ENCODE data around the gene SLC35E1.
A peak's percentile ranks its signal among the peaks of the same experiment; 100 is the strongest.
"Not testable (repeated sequence)": the region's sequence is repeated elsewhere in the genome, so short reads cannot be mapped to it uniquely, and the experiment has no call there.

The SLC35E1 gene

DNA sequence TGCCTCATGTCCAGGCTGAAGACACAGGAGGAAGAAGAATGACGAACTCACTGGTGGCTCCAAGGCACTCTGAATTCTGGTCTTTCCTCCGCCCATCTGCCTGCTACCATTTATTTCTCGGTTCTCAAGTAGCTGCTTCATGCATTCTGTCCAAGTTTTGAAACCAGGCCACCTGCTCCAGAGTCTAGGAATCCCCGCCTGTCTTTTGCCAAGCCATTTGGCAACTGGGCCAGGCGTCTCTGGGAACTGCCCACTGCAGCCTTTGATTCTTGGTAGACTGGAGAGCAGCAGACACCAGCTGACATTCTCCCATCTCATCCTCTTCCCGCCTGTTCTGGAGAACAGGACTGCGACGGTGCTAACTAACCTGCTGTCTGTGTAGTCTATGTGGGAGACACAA, 10.8 kb downstream of the SLC35E1 start:
- TF ChIP-seq, protein P1, sequence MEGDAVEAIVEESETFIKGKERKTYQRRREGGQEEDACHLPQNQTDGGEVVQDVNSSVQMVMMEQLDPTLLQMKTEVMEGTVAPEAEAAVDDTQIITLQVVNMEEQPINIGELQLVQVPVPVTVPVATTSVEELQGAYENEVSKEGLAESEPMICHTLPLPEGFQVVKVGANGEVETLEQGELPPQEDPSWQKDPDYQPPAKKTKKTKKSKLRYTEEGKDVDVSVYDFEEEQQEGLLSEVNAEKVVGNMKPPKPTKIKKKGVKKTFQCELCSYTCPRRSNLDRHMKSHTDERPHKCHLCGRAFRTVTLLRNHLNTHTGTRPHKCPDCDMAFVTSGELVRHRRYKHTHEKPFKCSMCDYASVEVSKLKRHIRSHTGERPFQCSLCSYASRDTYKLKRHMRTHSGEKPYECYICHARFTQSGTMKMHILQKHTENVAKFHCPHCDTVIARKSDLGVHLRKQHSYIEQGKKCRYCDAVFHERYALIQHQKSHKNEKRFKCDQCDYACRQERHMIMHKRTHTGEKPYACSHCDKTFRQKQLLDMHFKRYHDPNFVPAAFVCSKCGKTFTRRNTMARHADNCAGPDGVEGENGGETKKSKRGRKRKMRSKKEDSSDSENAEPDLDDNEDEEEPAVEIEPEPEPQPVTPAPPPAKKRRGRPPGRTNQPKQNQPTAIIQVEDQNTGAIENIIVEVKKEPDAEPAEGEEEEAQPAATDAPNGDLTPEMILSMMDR (conservative IDR thresholded peaks at IDR 0.05): no peak
- TF ChIP-seq ZFX (IDR thresholded peaks at IDR 0.05): no peak
- H3K27ac ChIP-seq: no peak overlapping the region

DNA sequence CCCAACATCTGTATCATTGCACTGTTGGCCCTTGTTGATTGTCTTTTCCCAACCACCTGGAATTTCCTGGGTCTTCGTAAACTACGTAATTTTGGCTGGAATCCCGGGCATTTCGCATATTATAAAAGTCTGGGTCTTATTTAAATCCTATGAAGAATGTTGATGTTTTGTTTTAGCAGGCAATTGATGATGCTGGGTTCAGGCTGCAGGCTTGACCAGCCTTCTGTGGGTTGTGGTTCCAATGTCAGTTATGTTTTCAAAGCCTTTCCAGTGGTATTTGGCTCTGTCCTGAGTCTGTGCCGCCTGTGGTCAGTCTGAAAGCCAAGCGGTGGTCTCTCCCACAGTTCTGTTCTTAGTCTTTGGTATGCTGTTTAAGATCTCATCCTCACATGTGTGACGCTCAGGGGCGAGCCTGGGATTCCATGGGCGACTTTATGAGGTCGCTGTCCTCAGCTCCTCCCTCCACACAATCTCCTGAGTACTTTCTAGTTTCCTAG, 12.4 kb downstream of the SLC35E1 start:
- no peak for TF ChIP-seq ZFX (IDR thresholded peaks at IDR 0.05)
- TF ChIP-seq, protein P1 (conservative IDR thresholded peaks at IDR 0.05): no peak
- H3K27ac ChIP-seq: no peak overlapping the region

DNA sequence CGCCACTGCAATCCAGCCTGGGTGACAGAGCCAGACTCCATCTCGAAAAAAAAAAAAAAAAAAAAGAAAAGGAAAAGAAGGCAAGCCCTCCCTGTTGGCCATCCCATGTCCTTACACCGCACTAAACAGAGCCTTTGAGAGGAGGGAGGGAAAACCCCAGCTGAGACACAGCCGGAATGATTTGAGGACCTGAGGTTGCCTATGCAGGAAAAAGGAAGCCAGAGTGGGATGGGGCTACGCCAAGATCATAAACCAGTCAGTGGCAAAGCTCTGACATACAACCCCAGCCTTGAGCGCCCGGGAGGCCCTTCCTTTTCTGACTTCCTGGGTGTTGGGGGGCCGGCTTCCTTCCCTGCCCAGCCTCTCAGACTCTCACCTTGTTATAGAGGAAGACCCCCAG, 17.4 kb downstream of the SLC35E1 start:
- no peak overlapping the region for H3K27ac ChIP-seq
- no peak for TF ChIP-seq ZFX (IDR thresholded peaks at IDR 0.05)
- TF ChIP-seq, protein P1 (conservative IDR thresholded peaks at IDR 0.05): no peak

DNA sequence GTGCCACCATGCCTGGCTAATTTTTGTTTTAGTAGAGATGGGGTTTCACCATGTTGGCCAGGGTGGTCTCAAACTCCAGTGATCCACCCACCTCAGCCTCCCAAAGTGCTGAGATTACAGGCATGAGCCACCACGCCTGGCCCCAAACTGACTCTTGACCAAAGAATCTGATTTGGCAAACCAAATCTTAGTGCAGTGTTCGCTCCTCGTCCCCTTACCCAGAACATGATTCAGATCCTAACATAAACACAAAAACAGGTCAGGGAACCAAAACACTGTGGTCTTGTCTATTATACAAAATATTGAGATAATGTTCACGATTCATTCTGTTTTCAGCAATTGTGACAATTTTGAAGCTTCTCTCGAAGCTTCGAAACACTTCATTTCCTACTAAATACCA, 20.3 kb downstream of the SLC35E1 start:
- not testable (repeated sequence) for H3K27ac ChIP-seq

DNA sequence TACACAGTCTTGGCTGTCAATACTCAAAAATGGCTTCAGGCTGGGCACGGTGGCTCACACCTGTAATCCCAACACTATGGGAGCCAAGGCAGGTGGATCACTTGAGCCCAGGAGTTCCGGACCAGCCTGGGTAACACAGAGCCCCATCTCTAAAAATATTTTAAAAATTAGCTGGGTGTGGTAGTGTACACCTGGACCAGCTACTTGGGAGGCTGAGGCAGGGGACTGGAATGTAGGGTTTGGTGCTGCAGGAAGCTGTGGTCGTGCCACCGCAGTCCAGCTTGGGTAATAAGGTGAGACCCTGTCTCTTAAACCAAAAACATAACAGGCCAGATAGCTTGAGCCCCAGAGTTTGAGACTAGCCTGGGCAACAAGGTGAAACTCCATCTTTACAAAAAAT, 23.3 kb downstream of the SLC35E1 start:
- no peak overlapping the region for H3K27ac ChIP-seq
- TF ChIP-seq, protein P1 (conservative IDR thresholded peaks at IDR 0.05): no peak
- TF ChIP-seq ZFX (IDR thresholded peaks at IDR 0.05): no peak

DNA sequence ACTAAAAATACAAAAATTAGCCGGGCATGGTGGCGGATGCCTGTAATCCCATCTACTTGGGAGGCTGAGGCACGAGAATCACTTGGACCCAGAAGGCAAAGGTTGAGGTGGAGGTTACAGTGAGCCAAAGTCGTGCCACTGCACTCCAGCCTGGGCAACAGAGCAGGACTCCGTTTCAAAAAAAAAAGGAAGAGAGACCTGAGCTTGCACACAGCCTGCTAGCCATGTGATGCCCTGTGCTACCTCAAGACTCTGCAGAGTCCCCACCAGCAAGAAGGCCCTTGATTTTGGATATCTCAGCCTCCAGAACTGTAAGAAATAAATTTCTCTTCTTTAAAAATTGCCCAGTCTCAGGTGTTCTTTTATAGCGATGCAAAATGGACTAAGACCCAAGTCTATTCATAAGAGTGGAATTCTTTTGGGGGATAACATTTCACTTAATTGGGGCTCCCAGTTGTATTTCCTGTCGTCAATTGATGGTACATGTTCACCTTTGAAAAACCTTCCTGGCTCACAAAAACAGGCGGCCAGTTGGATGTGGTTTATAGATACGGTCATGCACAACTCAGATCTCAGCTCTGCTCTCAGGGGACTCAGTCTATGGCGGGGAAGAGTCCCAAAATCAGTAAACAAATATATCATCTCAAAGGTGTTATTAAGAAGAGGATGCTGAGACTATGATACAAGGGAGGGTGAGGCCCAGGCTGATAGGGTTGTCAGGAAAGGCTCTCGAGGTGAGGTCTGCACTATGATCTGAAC, 27.6 kb downstream of the SLC35E1 start:
- TF ChIP-seq ZFX (IDR thresholded peaks at IDR 0.05): no peak
- TF ChIP-seq, protein P1 (conservative IDR thresholded peaks at IDR 0.05): no peak
- H3K27ac ChIP-seq: no peak overlapping the region

DNA sequence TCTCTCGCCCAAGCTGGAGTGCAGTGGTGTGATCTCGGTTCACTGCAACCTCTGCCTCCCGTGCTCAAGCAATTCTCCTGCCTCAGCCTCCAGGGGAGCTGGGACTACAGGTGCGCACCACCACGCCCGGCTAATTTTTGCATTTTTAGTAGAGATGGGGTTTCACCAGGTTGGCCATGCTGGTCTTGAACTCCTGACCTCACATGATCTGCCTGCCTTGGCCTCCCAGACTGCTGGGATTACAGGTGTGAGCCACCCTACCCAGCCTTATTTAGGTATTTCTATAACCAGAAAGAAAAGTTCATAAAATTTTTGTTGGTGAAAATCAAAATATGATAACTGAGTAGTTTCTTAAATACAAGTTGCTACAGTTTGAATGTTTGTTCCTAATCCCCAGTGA, 28.5 kb downstream of the SLC35E1 start:
- H3K27ac ChIP-seq: peak overlapping the region; percentile 94

DNA sequence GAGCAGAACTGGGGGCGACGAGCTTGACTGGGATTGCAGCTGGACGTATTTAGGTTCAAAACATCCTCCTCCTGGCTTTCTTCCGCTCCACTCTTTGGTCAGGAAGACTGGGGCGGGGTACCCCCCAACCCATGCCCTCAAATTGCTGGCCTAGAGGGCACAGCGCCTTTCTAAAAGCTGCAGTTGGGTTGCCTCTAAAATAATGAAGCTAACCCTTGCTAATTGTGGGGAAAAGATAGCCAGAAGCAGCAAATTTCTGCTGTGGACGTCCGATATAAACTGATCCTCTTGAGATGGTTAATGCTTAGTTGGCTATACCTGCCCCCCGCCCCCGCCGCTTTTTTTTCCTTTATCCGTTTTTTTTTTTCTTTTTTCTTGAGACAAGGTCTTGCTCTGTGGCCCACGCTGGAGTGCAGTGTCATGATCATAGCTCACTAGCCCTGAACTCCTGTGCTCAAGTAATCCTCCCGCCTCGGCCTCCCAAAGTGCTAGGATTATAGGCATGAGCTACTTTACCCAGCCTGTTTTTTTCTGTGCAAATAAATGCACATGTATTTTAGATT, 29.2 kb downstream of the SLC35E1 start:
- TF ChIP-seq, protein P1 (conservative IDR thresholded peaks at IDR 0.05): no peak
- no peak for TF ChIP-seq ZFX (IDR thresholded peaks at IDR 0.05)
- H3K27ac ChIP-seq: peak overlapping the region; percentile 94

All from C4-2B (cell line).